Stimulated activated CD4-positive, alpha-beta T cell treated with anti-CD3 and anti-CD28 coated beads, Interleukin-1b, Interleukin-23, amount 100 ng/mL, for 24 hours (primary cell): Measurements from ENCODE around the gene PPP1R27.

Source experiments
- DNase-seq, 4 experiments: peaks; one replicate each; pipeline ENCODE4 v3.0.0-alpha.2; 2020; ENCODE audit warnings: low read depth in 4 of 4, low spot score in 1 of 4

PPP1R27 gene

DNA sequence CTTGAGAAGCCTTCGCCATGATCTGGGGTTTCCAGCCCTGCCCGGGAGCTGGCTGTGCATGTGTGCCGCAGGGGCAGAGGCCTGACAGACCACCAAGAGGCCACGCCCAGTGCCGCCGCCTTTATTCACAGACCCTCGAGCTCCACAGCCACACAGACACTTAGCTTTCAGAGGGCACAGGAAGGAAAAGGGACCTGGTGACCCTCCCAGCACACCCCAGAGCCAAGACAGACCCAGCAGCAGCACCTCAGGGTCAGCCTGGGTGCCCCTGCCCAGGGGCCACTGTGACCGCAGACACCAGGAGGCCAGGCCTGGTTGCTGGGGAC lies 12.6 kb downstream of the PPP1R27 start:
- no peak for DNase-seq

DNA sequence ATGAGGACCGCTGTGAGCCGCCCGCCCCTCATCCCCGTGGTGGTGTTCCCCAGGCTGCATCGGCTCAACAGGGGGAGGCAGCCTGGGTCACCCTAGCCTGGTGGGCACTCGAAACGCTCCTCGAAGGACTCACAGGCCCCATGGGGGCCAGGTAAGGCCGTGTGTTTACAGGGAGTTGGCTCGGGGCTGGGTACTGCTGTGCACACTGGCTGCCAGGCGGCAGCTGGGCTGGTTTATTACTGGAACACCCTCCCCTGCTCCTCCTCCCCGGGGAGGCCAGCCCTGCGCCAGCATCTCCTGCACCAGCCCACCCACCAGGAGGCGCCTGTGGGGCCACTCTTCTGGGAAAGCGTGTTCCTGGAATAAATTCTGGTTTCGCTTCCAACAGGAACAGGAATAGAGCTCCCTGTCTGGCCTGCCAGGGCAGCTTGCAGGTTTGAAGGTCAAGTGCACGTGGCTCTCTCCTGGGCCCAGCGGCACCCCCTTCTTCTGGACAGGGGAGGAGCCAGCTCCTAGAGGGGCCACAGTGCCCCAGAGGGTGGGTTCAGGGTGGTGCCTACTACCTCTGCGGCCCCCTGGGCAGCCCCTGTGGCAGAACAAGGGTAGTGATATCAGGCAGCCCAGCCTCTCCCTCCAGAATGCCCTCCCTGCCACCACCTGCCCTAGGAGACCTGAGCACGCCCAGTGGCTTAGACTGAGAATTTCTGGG lies 13.1 kb downstream of the PPP1R27 start:
- no peak for DNase-seq

DNA sequence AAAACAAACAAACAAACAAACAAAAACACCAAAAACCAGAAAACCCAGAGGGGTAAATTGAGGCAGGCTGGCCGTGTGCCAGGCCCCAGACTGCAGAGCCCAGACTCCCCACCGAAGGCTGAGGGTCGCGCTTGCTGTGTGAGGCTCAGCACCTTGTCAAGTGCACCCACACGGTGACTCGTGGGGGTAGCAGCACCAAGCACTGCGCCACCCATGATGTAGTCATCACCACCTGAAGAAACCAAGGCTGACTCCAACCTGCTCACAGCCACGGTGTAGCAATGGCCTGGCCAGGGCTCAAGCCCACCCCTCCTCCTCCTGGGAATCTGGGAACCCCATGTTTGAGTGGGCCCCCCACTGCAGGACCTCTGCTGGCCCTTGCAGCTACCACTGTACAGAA lies 13.7 kb downstream of the PPP1R27 start:
- no peak for DNase-seq

DNA sequence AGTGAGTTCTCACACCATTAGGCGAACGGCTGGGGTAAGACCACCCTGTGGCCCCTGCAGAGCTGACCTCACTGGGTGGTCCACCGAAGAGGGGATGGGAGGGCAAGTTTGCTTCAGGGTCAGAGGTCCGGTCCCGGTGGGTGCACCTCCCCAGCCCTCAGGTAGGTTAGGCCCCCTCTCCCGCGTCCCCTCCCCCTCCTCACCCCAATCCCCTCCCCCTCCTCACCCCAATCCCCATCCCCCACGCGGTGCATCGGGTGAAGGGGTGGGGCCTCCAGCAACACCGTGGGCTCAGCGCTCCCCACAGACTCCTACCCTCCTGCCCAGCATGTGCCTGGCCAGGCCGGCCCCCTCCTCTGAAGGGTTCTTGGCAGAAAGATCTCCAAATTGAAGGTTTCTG lies 15.1 kb downstream of the PPP1R27 start:
- DNase-seq = no peak

DNA sequence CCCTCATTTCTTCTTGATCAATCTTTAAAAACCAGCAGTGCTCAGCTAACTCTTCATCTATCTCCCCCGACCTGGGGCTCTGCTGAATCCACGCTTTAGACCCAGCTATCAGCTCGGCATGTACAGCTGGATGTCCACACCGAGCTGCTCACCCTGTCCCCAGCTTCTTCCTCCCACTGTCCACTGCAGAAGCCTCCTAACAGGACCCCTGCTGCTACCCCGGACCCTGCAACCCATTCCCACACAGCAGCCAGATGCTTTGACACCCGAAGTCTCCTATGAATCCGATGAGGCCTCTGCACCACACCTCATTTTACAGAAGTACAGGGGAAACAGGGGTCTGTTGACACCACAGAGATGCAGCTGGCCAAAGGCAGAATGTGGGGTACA lies 17.1 kb downstream of the PPP1R27 start:
- DNase-seq = no peak

DNA sequence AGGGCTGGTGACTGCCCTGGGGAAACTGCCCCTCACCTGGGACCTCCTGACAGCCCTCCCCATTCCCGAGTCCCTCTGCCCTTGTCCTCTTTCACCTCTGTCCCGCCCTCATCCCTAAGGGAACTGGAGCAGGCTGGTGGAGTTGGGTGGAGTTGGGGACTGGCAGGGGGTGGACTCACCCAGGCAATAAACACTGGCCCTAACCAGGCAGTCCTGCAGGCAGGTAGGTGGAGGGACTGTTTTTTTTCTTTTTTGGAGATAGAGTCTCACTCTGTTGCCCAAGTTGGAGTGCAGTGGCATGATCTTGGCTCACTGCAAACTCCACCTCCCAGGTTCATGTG lies 19.2 kb downstream of the PPP1R27 start:
- no peak for DNase-seq

DNA sequence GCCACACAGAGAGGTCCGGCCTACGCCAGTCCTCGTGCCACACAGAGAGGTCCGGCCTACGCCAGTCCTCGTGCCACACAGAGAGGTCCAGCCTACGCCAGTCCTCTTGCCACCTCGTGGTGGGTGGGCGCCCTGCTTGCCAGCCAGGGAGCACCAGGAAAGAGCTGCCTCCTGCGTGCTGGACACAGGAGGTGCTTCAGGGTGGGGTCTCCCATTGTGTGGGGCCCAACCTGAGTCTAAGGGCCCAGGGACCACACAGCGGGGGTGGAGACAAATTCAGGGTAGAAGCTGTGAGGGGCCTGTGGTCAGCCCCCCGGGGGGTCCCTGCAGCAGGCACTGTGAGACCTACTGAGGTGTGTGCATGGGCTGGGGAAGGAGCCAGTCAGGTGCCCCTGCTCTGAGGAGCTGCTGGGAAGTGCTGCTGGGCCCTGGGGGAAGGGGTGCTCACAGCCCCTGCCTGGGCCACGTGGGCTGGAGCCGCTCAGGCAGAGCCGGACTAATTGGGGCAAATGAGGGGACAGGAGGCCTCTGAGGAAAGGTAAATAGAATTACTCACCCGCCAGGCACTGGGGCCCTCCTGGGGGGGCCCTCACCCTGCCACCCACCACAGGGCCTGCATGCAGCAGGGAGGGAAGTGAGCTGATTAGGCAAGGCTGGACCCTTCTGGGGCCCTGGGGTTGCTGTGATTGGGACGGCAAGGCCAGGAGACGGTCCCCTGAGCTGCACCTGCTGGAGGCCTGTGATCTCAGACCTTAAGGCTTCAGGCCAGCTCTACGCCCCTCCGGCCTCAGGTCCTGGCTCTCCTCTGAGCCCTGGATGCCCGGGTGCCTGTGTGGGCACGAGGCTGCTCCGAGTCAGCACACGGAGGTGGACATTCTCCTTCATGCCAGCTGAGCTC lies 19.9 kb downstream of the PPP1R27 start:
- no peak for DNase-seq

DNA sequence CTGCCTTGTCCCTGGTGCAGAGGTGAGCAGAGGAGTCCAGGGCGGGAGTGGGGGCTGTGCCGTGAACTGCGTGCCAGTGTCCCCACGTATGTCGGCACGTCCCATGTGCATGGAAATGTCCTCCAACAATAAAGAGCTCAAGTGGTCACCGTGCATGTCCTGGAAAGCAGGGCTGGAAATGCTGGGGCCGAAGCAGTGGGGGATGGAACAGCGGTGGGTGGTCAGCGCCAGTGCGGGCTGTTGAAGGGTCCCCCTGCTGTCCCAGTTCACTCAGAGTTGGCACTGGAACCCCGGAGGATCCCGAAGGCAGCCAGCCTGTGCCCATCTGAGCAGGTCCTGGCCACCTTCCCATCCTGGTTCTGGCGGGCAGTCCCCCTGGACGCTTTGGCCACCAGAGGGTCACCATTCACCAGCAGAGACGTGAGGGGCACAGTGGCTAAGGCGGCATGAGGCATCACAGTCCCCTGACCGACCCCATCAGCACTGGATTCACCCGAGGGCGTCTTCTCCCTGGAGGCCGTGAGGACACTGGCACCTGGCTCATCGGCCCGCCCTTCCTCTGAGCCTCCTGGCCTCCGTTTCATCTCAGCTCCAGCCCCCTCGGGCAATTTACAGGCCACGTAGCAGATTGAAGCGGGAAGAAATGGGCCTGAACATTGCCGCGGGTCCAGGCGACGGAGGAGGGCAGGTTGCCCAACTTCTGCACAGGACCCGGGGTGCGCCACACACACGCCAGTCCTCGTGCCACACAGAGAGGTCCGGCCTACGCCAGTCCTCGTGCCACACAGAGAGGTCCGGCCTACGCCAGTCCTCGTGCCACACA lies 20.8 kb downstream of the PPP1R27 start:
- DNase-seq = no peak

DNA sequence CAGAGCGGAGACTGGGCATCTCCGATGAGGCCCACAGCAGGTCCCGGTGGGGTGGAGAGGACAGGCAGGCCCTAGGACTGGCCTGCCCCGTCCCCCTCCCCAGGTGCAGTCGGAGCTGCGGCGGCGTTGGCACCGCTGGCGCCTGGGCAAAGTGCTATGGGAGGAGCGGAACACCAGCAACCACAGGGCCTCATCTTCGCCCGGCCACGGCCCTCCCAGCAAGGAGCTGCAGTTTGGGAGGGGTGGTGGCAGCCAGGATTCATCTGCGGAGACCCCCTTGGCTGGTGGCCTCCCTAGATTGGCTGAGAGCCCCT lies 21.5 kb downstream of the PPP1R27 start:
- DNase-seq = no peak

DNA sequence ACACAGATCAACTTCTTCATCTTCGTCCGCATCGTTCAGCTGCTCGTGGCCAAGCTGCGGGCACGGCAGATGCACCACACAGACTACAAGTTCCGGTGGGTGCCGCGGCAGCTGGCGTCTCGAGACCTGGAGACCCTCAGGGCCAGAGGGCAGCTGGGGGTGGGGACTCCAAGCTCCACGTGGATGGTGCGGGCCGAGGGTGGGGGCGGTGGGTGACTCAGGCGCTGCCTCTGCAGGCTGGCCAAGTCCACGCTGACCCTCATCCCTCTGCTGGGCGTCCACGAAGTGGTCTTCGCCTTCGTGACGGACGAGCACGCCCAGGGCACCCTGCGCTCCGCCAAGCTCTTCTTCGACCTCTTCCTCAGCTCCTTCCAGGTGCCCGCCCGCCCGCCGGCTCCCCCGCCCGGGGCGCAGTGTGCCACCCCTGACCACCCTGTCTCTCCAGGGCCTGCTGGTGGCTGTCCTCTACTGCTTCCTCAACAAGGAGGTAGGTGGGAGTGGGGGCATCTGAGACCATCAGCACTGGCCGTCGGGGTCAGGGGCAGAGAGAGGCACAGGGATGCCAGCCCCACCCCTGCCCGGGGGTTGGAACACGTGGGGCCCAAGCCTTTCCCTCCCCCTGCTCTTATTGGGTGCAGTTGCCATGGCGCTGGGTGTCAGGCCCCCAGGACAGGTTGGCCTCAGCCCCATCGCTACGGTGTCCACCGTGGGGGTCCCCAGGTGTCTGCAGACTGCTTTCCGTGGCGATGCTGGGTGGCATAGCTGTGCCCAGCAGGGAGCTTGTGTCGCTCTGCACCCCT lies 22.1 kb downstream of the PPP1R27 start:
- no peak for DNase-seq

DNA sequence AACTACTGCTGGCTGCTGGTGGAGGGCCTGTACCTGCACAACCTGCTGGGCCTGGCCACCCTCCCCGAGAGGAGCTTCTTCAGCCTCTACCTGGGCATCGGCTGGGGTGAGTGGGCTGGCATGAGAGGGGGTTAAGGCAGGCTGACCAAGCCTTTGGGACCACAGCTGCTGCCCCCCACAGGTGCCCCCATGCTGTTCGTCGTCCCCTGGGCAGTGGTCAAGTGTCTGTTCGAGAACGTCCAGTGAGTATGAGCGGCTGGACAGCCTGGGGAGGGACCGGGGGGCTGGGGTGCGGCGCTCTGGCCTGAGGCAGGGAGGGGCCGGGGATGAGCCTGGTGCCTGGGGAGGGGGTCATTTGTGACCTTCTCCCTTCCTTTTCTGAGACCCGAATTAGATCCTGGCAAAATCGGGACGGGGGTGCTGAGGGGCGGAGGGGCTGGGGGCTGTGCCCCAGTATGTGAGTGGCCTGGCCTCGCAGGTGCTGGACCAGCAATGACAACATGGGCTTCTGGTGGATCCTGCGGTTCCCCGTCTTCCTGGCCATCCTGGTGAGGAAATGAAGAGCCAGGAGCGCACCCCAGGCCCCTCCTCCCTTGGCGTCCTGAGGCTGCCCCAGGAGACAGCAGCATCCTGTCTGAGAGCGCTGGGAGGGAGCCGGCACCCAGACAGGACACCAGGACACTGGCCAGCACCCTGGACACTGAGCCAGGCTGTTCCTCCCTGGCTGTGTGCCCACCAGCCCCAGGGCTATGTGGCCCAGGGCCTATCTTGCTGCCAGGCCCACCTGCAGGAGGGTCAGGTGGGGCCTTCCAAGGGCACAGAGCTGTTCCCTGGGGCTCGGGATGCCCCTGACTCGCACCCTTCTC lies 22.9 kb downstream of the PPP1R27 start:
- DNase-seq = no peak

DNA sequence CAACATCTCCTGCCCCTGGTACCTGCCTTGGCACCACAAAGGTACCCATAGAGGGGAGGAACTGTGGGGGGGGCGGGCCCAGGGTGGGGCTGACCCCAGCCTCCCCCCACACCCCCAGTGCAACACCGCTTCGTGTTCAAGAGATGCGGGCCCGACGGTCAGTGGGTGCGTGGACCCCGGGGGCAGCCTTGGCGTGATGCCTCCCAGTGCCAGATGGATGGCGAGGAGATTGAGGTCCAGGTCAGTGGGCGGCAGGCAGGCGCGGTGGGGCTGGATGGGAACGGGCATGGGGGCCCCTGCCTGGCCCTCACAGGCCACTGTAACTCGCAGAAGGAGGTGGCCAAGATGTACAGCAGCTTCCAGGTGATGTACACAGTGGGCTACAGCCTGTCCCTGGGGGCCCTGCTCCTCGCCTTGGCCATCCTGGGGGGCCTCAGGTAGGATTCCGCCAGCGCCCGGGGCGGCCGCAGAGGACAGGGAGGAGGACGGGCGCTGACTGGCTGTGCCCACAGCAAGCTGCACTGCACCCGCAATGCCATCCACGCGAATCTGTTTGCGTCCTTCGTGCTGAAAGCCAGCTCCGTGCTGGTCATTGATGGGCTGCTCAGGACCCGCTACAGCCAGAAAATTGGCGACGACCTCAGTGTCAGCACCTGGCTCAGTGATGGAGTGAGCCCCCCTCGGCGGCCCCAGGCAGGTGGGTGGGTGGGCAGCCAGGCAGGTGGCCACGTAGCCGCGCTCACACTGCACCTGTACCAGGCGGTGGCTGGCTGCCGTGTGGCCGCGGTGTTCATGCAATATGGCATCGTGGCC lies 23.8 kb downstream of the PPP1R27 start:
- no peak for DNase-seq

DNA sequence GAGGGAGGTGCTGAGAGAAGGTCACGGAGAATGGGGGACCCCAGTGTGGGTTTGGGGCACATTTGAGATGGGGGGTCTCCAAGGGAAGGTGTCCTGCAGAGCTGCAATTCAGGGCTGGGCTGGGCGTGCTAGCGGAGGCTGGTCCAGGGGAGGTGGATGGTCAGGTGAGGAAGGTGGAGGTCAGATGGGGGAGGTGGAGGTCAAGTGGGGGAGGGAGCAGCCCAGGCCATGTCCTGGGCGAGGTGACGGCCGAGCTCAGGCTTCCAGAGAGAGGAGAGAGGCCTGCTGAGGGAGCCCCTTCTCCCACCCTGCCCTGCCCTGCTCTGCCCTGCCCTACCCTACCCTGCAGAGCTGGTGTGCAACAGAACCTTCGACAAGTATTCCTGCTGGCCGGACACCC lies 24.4 kb downstream of the PPP1R27 start:
- DNase-seq = no peak

DNA sequence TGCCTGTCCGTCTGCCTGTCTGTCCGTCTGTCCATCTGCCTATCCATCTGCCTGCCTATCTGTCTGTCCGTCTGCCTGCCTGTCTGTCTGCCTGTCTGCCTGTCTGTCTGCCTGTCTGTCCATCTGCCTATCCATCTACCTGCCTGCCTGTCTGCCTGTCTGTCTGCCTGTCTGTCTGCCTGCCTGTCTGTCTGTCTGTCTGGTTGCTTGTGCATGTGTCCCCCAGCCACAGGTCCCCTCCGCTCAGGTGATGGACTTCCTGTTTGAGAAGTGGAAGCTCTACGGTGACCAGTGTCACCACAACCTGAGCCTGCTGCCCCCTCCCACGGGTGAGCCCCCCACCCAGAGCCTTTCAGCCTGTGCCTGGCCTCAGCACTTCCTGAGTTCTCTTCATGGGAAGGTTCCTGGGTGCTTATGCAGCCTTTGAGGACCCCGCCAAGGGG lies 25.3 kb downstream of the PPP1R27 start:
- no peak for DNase-seq

DNA sequence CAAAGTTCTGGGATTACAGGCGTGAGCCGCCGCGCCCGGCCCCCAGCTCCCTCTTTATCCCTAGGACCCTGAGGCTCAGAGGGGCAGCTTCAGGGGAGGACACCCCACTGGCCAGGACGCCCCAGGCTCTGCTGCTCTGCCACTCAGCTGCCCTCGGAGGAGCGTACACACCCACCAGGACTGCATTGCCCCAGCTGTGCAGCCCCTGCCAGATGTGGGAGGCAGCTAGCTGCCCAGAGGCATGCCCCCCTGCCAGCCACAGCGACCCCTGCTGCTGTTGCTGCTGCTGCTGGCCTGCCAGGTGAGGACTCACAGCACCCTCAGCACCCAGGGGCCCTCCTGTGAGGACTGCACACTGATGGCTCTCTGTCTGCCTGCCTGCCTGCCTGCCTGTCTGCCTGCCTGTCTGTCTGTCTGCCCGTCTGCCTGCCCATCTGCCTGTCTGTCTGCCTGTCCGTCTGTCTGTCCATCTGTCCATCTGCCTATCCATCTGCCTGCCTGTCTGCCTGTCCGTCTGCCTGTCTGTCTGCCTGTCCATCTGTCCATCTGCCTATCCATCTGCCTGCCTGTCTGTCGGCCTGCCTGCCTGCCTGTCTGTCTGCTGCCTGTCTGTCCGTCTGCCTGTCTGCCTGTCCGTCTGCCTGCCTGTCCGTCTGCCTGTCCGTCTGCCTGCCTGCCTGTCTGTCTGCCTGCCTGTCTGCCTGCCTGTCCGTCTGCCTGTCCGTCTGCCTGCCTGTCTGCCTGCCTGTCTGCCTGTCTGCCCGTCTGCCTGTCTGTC lies 25.9 kb downstream of the PPP1R27 start:
- DNase-seq = no peak

DNA sequence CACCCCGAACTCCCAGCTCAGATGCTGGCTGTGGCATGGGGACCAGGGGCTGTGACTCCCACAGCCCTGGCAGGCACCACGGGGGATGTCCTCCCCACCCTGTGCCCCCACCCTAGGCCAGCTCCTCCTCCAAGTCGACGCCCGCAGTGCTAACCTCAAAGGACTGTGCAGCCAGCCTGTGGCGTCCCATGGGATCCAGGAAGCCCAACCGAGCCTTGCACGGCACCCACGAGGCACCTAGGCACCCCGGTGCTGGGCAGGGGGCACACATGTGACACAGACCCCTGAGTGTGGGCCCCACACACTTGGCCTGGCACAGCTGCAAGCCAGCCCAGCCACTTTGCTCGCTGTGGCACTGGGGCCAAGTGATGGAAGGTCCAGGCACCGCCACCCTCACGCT lies 27.0 kb downstream of the PPP1R27 start:
- no peak for DNase-seq

DNA sequence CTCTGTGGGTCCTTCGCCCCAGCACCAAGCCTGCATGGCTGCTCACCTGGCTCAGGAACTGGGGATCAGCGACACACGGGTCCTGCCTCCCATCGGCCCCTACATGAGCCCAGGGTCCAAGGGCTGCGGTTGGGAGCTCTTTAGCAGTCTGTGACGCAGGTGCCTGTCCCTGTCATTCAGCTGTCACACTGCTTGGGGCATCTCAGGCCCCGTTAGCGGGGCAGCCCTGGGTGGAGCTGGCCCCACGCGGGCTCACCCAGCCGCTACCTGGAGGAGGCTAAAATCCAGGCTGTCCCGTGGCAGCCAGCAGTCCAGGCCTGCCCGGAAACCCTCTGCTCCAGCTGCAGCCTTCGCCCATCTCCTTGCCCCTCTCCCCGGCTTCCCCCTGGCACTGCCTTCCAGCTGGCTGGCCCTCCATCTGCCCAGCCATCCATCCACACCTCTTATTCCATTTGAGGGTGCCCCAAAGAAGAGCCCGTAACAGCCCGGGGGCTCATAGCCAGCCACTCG lies 27.6 kb downstream of the PPP1R27 start:
- no peak for DNase-seq

DNA sequence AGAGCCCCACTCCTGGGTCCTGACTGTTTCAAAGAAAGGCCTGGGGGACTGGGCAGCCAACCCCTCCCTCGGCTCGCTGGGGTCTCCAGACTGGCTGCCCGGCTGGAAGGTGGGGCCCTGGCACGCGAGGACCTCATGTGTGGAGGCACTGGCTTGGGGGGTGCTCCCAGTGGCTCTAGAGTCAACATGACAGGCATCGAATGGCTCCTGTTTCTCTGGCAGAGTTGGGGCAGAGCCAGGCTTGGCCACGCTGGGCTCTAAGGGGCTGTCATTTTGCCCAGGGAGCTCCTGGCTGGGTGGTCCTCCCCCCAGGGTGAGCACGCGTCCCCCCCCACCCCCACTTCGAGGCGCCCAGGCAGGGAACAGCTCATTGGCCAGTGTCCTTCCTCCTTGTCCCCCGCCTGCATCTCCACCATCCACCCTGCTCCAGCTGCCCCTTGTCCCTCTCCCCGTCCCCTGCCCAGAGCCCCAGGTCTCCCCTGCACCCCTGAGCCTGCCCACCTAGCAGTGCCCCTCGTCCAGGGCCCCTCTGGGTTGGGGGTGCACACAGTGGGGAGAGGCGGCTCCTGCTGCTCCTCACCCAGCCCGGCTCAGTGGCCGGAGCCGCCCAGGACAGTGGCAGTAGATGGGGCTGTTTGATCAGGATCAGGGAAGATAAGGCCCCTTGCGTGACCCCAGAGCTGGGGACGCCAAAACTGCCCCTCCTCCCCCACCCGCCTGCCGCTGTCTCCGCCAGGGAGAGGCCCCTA lies 28.2 kb downstream of the PPP1R27 start:
- DNase-seq = no peak
